ENCODE results near the gene LCLAT1.

DNA sequence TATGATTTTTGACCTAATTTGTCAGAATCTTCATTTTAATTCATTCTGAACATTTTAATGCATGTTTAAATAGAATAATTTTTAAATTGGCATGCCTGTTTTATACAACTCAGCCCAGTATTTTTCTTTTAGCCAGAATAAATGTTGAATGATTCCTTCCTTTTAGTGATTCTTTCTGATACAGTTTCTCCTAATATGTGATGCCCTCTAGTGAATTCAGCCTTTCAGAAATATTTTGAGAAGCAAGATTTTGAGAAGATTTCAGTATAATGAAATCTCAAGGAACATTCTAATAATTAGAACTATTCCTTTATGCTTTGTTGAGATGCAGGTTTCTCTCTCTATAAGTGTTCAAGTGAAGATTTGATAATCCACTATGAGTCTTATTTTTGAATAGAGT is 28.5 kb downstream of the LCLAT1 start:
- TF ChIP-seq CTCF (IDR thresholded peaks at IDR 0.05) (no peak), EZH2 (IDR thresholded peaks at IDR 0.05; ENCODE audit: borderline replicate concordance, insufficient read depth, low read depth, low read length, poor library complexity, severe bottlenecking) (no peak)

All from B cell (primary cell).